IMR-90 (cell line): ENCODE measurements around the gene MADD. TPM values are rescaled to one million over a fixed set of nuclear protein-coding genes. Genes with fewer than 3 reads are reported as not detected.
A peak's percentile ranks its signal among the peaks of the same experiment; 100 is the strongest.

Source experiments
- ATAC-seq: fragments of 200-7000 bp; cut with Tn5 transposase; 2 replicates; pipeline ENCODE4 v1.9.1; 2020; ENCODE audit warnings: low read depth, mild to moderate bottlenecking, moderate library complexity
- BruUV-seq: library from RNA; stranded (reverse); fragments of 400-500 nt; replicated peaks from 2 replicates; lab custom pipeline; 2021; lab: Mats Ljungman, UMichigan
- CTCF ChIA-PET: fragments of 300-600 bp; formaldehyde crosslinking; extraction: SDS; loops from one replicate; lab custom pipeline; 2021; ENCODE audit warnings: antibody characterized with exemption; lab: Yijun Ruan, JAX
- POLR2A ChIA-PET: fragments of 300-600 bp; sonication (Branson Sonifier 250); formaldehyde crosslinking; loops from one replicate; lab custom pipeline; 2022; ENCODE audit warnings: antibody characterized with exemption; ENCODE audit not compliant: unreplicated experiment; lab: Charles Lee
- DNase-seq: peaks from one replicate; pipeline ENCODE4 v3.0.0; 2013
- H2AFZ ChIP-seq: replicated peaks from 2 replicates; pipeline ENCODE3; 2013; ENCODE audit warnings: low read length, mild to moderate bottlenecking; ENCODE audit not compliant: poor library complexity
- H2AK5ac ChIP-seq: 2 replicates; pipeline ENCODE4 v1.6.1; 2013; ENCODE audit warnings: low read depth, low read length, inconsistent platforms
- H2AK9ac ChIP-seq: replicated peaks from 2 replicates; pipeline ENCODE3; 2013; ENCODE audit warnings: mild to moderate bottlenecking, low read depth, low read length, moderate library complexity; ENCODE audit not compliant: poor library complexity
- H2BK120ac ChIP-seq: 2 replicates; pipeline ENCODE4 v1.6.1; 2013; ENCODE audit warnings: low read depth, low read length, inconsistent platforms
- H2BK15ac ChIP-seq: 3 replicates; pipeline ENCODE4 v1.6.1; 2013; ENCODE audit warnings: low read depth, low read length, inconsistent platforms
- H2BK20ac ChIP-seq: 2 replicates; pipeline ENCODE4 v1.6.1; 2013; ENCODE audit warnings: low read depth, mild to moderate bottlenecking, inconsistent platforms, low read length, moderate library complexity
- H2BK5ac ChIP-seq: 2 replicates; pipeline ENCODE4 v1.6.1; 2013; ENCODE audit warnings: mild to moderate bottlenecking, low read depth, low read length, inconsistent platforms; ENCODE audit not compliant: poor library complexity, severe bottlenecking
- H3K14ac ChIP-seq: replicated peaks from 2 replicates; pipeline ENCODE4 v1.6.1; 2013; ENCODE audit warnings: low read depth, low read length, inconsistent platforms
- H3K18ac ChIP-seq: 2 replicates; pipeline ENCODE4 v1.6.1; 2013; ENCODE audit warnings: low read depth, low read length, control low read depth
- H3K23ac ChIP-seq: 2 replicates; pipeline ENCODE4 v1.6.1; 2013; ENCODE audit warnings: low read depth, low read length, inconsistent platforms
- H3K27ac ChIP-seq: 2 replicates; pipeline ENCODE4 v1.5.1; 2013; ENCODE audit warnings: mild to moderate bottlenecking, control low read depth, low read length; ENCODE audit not compliant: insufficient read depth
- H3K27me3 ChIP-seq: 2 replicates; pipeline ENCODE4 v1.6.1; 2013; ENCODE audit warnings: low read length; ENCODE audit not compliant: control insufficient read depth, insufficient read depth
- H3K36me3 ChIP-seq: 2 replicates; pipeline ENCODE4 v1.6.1; 2013; ENCODE audit warnings: low read length, mixed read lengths; ENCODE audit not compliant: control insufficient read depth, insufficient read depth
- H3K4ac ChIP-seq: 2 replicates; pipeline ENCODE4 v1.6.1; 2013; ENCODE audit warnings: low read depth, low read length, inconsistent platforms
- H3K4me1 ChIP-seq: 2 replicates; pipeline ENCODE4 v1.6.1; 2013; ENCODE audit warnings: low read length, mixed read lengths; ENCODE audit not compliant: control insufficient read depth, insufficient read depth
- H3K4me2 ChIP-seq: 2 replicates; pipeline ENCODE4 v1.6.1; 2013; ENCODE audit warnings: low read depth, mild to moderate bottlenecking, control low read depth, low read length, moderate library complexity
- H3K4me3 ChIP-seq: 2 replicates; pipeline ENCODE4 v1.5.1; 2013; ENCODE audit warnings: low read depth, mild to moderate bottlenecking, control low read depth, low read length, moderate library complexity; ENCODE audit not compliant: insufficient read depth
- H3K56ac ChIP-seq: 2 replicates; pipeline ENCODE4 v1.6.1; 2013; ENCODE audit warnings: low read length, inconsistent platforms; ENCODE audit not compliant: insufficient read depth; ENCODE audit errors: extremely low read depth
- H3K79me1 ChIP-seq, 2 experiments: 2 replicates each; pipeline ENCODE4 v1.6.1; 2013; ENCODE audit warnings: low read length in 2 of 2, inconsistent platforms in 1 of 2, low read depth in 1 of 2
- H3K9ac ChIP-seq: 2 replicates; pipeline ENCODE4 v1.6.1; 2013; ENCODE audit warnings: low read depth, low read length, control low read depth
- H3K9me1 ChIP-seq: 2 replicates; pipeline ENCODE4 v1.6.1; 2013; ENCODE audit warnings: low read length, inconsistent platforms; ENCODE audit not compliant: insufficient read depth
- H3K9me3 ChIP-seq: 2 replicates; pipeline ENCODE4 v1.6.1; 2013; ENCODE audit warnings: low read length; ENCODE audit not compliant: control insufficient read depth, insufficient read depth
- H4K20me1 ChIP-seq: 2 replicates; pipeline ENCODE4 v1.6.1; 2013; ENCODE audit warnings: low read length, inconsistent platforms; ENCODE audit not compliant: insufficient read depth
- H4K5ac ChIP-seq: 2 replicates; pipeline ENCODE4 v1.6.1; 2013; ENCODE audit warnings: mild to moderate bottlenecking, low read depth, low read length, control low read depth
- H4K8ac ChIP-seq, 2 experiments: 2 replicates each; pipeline ENCODE4 v1.6.1; 2013; ENCODE audit warnings: low read depth in 2 of 2, low read length in 2 of 2, control low read depth in 1 of 2, inconsistent platforms in 1 of 2
- H4K91ac ChIP-seq: 2 replicates; pipeline ENCODE4 v1.6.1; 2013; ENCODE audit warnings: low read depth, low read length, inconsistent platforms; ENCODE audit not compliant: insufficient read depth
- FOS ChIP-seq: fragments of 150-350 bp; IDR thresholded peaks from 2 replicates; pipeline ENCODE4 v1.6.1; 2016; ENCODE audit warnings: low read depth, low read length
- MAZ ChIP-seq: IDR thresholded peaks from 2 replicates; pipeline ENCODE4 v1.6.1; 2012; ENCODE audit warnings: low read depth, mild to moderate bottlenecking, low read length, improper control_type of control experiment, moderate library complexity, borderline replicate concordance
- MXI1 ChIP-seq: IDR thresholded peaks from 2 replicates; pipeline ENCODE4 v1.6.1; 2012; ENCODE audit warnings: low read depth, mild to moderate bottlenecking, low read length, moderate library complexity, borderline replicate concordance
- NFE2L2 ChIP-seq: fragments of 150-350 bp; IDR thresholded peaks from 2 replicates; pipeline ENCODE4 v1.6.1; 2016; ENCODE audit warnings: low read depth, mild to moderate bottlenecking, low read length
- POLR2A ChIP-seq: IDR thresholded peaks from 2 replicates; pipeline ENCODE4 v1.6.1; 2012; ENCODE audit warnings: mild to moderate bottlenecking, low read depth, low read length
- RAD21 ChIP-seq: IDR thresholded peaks from 2 replicates; pipeline ENCODE4 v1.6.1; 2012; ENCODE audit warnings: low read length, improper control_type of control experiment
- RFX5 ChIP-seq: IDR thresholded peaks from 2 replicates; pipeline ENCODE4 v1.8.0; 2012; ENCODE audit warnings: low read depth, mild to moderate bottlenecking, low read length, moderate library complexity
- SMC3 ChIP-seq: fragments of 150-350 bp; IDR thresholded peaks from 2 replicates; pipeline ENCODE4 v1.6.1; 2016; ENCODE audit warnings: low read depth, mild to moderate bottlenecking, antibody characterized with exemption, low read length, moderate library complexity
- WGBS, 2 experiments: methylation state at CpG; one replicate each; pipeline versions ENCODE4 v1.1.5 to v1.1.7; 2013; ENCODE audit warnings: missing lambda C conversion rate in 2 of 2; ENCODE audit not compliant: insufficient read length in 1 of 2; ENCODE audit errors: extremely low coverage in 2 of 2; 5-methylcytosine and 5-hydroxymethylcytosine counted together
- dilution Hi-C: fragments of 300-500 bp; cut with HindIII; formaldehyde crosslinking; loops from one replicate; pipeline ENCODE4 v1.14.3; 2018; ENCODE audit warnings: low sequenced_read_pairs; ENCODE audit not compliant: unreplicated experiment
- in situ Hi-C: fragments of 300-500 bp; cut with MboI; formaldehyde crosslinking; loops from 3 replicates; pipeline ENCODE4 v1.14.3; 2019; ENCODE audit warnings: low sequenced_read_pairs, inconsistent platforms, mixed read lengths
- intact Hi-C: fragments of 100-400 bp; cut with micrococcal nuclease; formaldehyde crosslinking; loops from 2 replicates; pipeline ENCODE4 v1.10.0; 2022
- polyA plus RNA-seq, 3 experiments: library from polyadenylated mRNA; depleted of rRNA; stranded (reverse); fragments of >200 nt; gene quantifications; 2 replicates each; pipeline ENCODE4 v1.2.3, GENCODE V29; 2012; ENCODE audit warnings: low replicate concordance in 1 of 3
- total RNA-seq: library from RNA; depleted of rRNA; stranded (reverse); fragments of >200 nt; gene quantifications from 2 replicates; pipeline ENCODE4 v1.2.3, GENCODE V29; 2012

The MADD gene
- total and polyA plus RNA-seq, 2 of the 4 experiments (the other 2 are of a cell fraction) = 13.3 to 16.4 TPM

- Histone ChIP-seq H3K79me1 (no peaks in the 10 kb centered on the region), H3K9me1 (no peaks in the 10 kb centered on the region), H2BK15ac (no peak overlapping the region), H2AK9ac (no peak overlapping the region), H3K14ac (no peak overlapping the region), H2BK5ac (no peak overlapping the region), H3K56ac (no peak overlapping the region), H3K4me2 (no peak overlapping the region), H3K9ac (no peak overlapping the region), H3K4me3 (no peak overlapping the region), H3K36me3 (peaks cover 18% of the 10 kb centered on the region), H3K27ac (no peak overlapping the region), H4K5ac (no peak overlapping the region), H2AK5ac (no peak overlapping the region), H3K9me3 (no peaks in the 10 kb centered on the region), H2BK20ac (no peak overlapping the region), H4K20me1 (no peaks in the 10 kb centered on the region), H2BK120ac (no peak overlapping the region), H3K4ac (no peak overlapping the region), H2AFZ (peak overlapping the region; percentile 23), H3K4me1 (0 out of 2 replicates have a peak, but pooled peaks cover 2% of the 10 kb centered on the region), H4K91ac (no peak overlapping the region), H4K8ac (no peak overlapping the region), H3K27me3 (no peaks in the 10 kb centered on the region; the same call in 1 of the 2 replicates), H3K23ac (no peak overlapping the region), H3K18ac (no peak overlapping the region)
- POLR2A ChIA-PET = no interaction called here
- CTCF ChIA-PET = no interaction called here
- WGBS, 2 experiments = 100% methylated on average over 1 of the region's 14 CpGs; no CpG with 5 or more reads in 1 of the 2 experiments
- dilution Hi-C loops = no loop called here
- BruUV-seq = no TSS peak
- DNase-seq (no peak), ATAC-seq (no peak)
- TF ChIP-seq MAZ (no peak), RFX5 (no peak), FOS (no peak), POLR2A (no peak), MXI1 (no peak), NFE2L2 (no peak), SMC3 (no peak), RAD21 (no peak)
- intact Hi-C loops = no loop called here
- in situ Hi-C loops = no loop called here
Observed at GRCh38 chr11:47333526-47333845, 63.6 kb downstream of the MADD start.
